NCI-H146 treated with DMSO at 0.1 percent for 48 hours (cell line): Measurements from ENCODE around the gene SLC5A10.
A peak's percentile ranks its signal among the peaks of the same experiment; 100 is the strongest.
"Not testable (repeated sequence)": the region's sequence is repeated elsewhere in the genome, so short reads cannot be mapped to it uniquely, and the experiment has no call there.

ENCODE experiments used
- DNase-seq: peaks from one replicate; lab custom pipeline; 2025; ENCODE audit not compliant: unreplicated experiment; lab: John Stamatoyannopoulos, UW

SLC5A10 gene

GRCh38 chr17:18951941-18952842 is at the start of gene SLC5A10:
TSS of gene SLC5A10 (plus strand) at chr17:18952165. CDS start at chr17:18952206, 41 bp downstream.
- DNase-seq = no peak

DNA sequence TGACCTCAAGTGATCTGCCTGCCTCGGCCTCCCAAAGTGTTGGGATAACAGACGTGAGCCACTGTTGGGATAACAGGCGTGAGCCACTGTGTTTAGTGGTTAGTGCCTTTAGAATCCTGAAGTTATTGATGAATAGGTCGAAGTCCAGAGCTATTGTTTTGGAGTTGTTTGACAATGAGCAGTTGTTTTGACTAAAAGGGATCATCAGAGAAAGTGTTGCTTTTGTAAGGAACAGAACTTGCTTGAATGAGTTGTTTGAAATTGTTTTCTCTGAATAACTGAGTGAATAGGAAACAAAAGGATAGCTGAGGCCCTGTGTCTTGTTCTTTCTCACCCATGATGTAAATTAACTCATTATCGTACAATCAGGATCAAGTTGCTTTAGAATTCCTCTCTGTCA is 47.5 kb upstream of the SLC5A10 start:
- DNase-seq = no peak

DNA sequence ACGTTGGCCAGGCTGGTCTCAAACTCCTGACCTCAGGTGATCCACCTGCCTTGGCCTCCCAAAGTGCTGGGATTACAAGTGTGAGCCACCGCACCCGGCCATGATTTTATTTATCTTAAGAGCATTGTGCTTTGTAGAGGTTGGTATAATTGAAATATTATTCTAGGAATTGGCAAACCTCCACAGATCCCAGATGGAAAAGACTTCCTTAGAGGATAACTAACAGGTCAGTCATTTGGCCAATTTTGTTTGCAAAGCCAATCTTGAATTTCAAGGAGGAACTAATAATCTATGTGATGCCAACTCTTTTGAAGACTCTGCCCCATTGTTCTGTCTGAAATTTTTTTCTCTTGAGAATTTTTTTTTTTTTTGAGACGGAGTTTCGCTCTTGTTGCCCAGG is 46.7 kb upstream of the SLC5A10 start:
- no peak for DNase-seq

DNA sequence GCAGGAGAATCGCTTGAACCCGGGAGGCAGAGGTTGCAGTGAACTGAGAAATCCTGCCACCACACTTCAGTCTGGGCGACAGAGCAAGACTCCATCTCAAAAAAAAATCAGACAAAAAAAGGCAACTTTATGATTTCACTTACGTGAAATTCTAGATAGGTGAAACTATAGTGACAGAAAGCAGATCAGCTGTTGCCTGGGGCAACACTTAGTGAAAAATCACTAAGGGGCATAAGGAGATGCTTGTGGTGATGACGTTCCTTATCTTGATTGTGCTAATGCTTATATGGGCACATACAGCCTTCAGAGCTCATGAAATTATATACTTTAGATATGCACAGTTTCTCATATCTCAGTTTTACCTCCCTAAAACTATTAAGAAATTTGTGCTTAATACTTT is 41.6 kb upstream of the SLC5A10 start:
- no peak for DNase-seq

GRCh38 chr17:18910881-18911280 is 41.1 kb upstream of the SLC5A10 start:
- no peak for DNase-seq

- DNase-seq = no peak
Measured at GRCh38 chr17:18916816-18917500, 35.0 kb upstream of the SLC5A10 start.

DNA sequence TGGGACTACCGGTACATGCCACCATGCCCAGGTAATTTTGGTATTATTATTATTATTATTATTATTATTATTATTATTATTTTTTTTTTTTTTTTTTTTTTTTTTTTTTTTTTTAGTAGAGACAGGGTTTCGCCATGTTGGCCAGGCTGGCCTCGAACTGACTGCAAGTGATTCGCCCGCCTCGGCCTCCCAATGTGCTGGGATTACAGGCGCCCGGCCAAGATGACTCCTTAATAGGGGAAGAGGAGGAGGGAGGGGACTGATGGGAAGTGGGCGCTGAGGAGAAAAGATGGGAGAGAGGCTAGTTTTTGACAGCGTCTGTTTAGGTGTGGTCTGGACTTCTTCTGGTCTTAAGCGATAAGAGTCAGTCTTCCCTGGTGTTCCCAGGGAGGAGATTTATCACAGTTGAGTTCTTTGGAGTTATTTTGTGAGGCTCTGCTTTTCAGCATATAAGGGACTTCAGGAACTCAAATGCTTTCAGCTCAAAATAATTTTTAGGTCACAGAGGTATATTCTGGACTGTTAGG is 34.4 kb upstream of the SLC5A10 start:
- DNase-seq = no peak

DNA sequence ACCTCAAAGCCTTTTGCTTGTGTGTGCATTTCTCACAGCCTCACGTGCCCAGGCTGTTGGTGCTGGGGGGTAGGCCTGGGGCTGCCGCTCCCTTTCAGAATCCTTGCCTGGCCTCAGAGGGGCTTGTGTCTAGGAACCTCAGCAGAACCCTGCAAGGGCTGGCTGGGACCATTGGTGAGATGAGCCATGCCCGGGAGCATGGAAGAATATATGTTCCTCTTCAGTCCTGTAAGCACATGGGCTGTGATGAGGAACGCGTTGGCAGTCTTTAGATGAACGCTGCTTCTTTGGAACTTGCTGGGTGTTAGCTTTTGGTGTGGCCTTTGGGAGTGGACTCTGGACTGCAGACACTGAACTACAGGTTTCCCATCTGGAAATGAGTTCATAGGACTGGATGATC is 32.0 kb upstream of the SLC5A10 start:
- no peak for DNase-seq

- DNase-seq = no peak
Measured at GRCh38 chr17:18920911-18921441, 31.0 kb upstream of the SLC5A10 start.

GRCh38 chr17:18921485-18921884 is 30.5 kb upstream of the SLC5A10 start:
- DNase-seq = no peak

- no peak for DNase-seq
Measured at GRCh38 chr17:18921912-18922451, 30.0 kb upstream of the SLC5A10 start.

GRCh38 chr17:18922596-18922995 is 29.4 kb upstream of the SLC5A10 start:
- DNase-seq = not testable (repeated sequence)

- no peak for DNase-seq
Measured at GRCh38 chr17:18925187-18925586, 26.8 kb upstream of the SLC5A10 start.

GRCh38 chr17:18928628-18929125 is 23.3 kb upstream of the SLC5A10 start:
- DNase-seq = no peak

DNA sequence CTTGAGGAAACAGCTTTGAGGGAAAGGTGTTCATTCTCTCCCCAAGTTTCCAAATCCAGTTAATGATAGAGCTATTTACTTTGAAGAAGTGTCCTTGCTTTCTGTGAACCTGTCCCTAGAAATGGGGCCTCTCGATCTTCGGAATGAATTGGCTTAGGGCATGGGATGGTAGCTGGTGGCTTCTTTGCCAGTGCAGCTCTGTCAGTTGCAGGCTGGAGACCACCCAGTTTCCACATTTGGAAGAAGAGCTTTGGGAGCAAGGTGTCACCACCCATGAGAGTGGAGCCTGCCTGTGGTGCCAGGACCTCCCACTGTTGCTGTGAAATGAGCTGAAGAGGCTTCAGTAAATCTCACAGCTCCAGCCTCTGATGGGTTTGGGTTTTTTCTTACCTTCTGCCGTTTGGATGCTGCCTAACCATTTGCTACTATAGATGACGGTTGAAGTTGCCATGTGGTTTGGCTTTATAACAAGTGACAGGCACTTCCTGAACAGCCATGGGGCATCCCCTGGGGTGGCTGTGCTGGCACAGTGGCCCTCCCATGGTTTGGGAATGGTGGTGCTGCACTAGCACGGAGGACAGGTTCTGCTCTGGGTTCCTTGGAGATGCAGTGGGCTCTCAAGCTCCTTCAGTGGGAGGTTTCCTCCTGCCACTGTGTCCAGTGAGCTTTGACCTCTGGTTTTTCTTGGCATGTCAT is 19.5 kb upstream of the SLC5A10 start:
- DNase-seq = no peak

DNA sequence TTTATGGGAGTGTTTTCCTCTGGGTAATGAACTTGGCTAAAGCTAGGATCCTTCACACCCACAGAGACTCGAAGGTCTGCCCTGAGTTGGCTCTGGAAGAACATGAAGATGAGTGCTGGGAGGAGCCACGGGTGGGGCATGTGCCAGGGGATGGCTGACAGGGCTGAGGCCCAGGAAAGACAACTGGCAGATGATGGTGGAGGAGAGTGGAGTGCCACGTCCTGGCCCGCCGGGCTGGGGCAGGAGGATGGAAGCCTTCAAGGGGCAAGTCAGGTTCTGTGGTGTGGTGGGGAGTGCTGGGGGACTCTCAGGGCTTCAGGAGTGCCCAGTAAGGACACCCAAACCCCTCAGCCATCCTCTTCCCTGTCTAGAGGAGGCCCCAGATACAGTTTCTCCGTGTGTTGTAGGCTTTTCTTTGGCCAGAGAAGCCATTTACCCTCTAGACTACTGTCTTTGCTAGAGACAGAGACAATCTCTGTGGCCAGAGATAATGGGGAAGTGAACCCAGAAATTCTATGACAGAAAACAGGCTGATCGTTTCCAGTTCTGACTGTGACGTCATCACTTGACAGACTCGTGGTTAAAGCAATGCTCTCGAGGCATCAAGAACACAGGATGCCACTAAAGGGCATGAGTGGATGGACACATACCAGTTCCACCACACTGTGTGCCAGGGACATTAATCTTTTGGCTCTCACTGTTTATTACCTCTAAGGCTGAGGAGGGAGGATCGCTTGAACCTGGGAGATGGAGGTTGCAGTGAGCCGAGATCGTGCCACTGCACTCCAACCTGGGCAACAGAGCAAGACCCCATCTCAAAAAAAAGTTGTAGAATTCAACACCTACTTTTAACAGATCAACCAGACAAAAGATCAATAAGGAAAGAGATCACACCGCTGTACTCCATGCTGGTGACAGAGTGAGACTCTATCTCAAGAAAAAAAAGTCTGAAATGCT is 18.6 kb upstream of the SLC5A10 start:
- DNase-seq = no peak

GRCh38 chr17:18937981-18938691 is 13.8 kb upstream of the SLC5A10 start:
- DNase-seq = peak; percentile 4

- no peak for DNase-seq
Measured at GRCh38 chr17:18938692-18939023, 13.3 kb upstream of the SLC5A10 start.

DNA sequence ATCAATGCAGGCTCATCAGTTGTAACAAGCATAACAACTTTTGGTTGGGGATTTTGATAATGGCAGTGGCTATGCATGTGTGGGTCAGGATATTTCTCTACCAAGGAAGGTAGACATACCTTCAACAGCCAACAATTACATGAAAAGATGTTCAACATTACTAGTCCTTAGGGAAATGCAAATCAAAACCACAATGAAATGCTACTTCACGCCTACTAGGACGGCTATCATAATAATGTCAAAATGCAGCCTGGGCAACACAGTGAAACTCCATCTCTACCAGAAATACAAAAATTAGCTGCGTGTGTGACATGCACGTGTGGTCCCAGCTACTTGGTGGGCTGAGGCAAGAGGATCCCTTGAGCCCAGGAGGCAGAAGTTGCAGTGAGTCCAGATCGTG is 7.3 kb upstream of the SLC5A10 start:
- no peak for DNase-seq
